KG1 (cell line): Measurements from ENCODE around the gene RHOF.

Source experiments
- DNase-seq: peaks from one replicate; lab custom pipeline; 2025; lab: John Stamatoyannopoulos, UW

The RHOF gene

GRCh38 chr12:121819212-121819949 lies 25.9 kb upstream of the RHOF start:
- DNase-seq: no peak

DNA sequence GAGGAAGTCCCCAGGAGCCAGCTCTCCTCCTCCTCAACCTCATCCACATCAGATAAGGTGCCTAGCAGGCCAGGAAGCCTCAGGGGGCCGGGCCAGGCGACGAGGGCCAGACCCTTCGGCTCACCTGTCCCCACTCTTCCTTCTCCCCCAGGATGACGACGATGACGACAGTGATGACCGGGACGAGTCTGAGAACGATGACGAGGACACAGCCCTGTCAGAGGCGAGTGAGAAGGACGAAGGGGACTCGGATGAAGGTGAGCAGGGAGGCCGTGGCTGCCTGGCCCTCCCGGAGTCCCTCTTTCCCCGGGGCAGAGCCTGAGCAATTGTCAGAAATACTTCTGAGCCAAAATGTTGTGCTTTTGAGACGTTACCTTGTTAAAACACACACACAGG lies 24.2 kb upstream of the RHOF start:
- no peak for DNase-seq

- DNase-seq: no peak
These were observed 23.6 kb upstream of the RHOF start for GRCh38 chr12:121816925-121817647.

DNA sequence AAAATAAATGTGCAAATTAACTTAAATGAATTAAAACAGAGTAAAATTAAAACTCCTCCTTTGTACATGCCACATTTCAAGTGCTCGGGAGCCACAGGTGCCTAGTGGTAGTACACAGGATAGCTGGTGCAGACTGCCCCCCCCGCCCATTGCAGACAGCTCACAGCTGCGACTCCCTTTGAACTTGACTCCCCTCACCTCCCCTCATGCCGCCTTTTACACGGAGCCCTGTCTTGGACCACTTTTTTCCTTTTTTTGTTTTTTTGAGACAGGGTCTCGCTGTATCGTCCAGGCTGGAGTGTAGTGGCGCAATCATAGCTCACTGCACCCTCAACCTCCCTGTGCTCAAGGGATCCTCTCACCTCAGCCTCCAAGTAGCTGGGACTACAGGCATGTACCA lies 21.8 kb upstream of the RHOF start:
- no peak for DNase-seq

DNA sequence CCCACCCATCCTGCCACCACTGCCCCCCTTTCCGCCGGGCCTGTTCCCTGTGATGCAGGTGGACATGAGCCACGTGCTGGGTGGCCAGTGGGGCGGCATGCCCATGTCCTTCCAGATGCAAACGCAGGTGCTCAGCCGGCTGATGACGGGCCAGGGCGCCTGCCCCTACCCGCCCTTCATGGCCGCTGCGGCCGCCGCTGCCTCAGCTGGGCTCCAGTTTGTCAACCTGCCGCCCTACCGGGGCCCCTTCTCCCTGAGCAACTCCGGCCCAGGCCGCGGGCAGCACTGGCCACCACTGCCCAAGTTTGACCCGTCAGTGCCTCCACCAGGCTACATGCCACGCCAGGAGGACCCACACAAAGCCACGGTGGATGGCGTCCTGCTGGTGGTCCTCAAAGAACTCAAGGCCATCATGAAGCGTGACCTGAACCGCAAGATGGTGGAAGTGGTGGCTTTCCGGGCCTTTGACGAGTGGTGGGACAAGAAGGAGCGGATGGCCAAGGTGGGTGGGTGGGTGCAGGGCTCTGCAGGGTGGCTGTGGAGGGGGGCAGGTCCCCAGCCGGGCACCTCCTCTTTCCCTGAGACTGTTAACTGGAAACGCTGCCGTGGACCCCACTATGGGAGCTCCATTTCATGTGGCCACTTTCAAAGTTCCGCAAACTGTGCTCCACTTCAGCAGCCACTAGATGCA lies 21.1 kb upstream of the RHOF start:
- DNase-seq: no peak

- DNase-seq: no peak
These were observed 20.5 kb upstream of the RHOF start for GRCh38 chr12:121813951-121814350.

- DNase-seq: no peak
These were observed 19.7 kb upstream of the RHOF start for GRCh38 chr12:121812921-121813896.

- no peak for DNase-seq
These were observed 18.9 kb upstream of the RHOF start for GRCh38 chr12:121812320-121812871.

- DNase-seq: peak; percentile 25
These were observed 18.2 kb upstream of the RHOF start for GRCh38 chr12:121811434-121812319.

DNA sequence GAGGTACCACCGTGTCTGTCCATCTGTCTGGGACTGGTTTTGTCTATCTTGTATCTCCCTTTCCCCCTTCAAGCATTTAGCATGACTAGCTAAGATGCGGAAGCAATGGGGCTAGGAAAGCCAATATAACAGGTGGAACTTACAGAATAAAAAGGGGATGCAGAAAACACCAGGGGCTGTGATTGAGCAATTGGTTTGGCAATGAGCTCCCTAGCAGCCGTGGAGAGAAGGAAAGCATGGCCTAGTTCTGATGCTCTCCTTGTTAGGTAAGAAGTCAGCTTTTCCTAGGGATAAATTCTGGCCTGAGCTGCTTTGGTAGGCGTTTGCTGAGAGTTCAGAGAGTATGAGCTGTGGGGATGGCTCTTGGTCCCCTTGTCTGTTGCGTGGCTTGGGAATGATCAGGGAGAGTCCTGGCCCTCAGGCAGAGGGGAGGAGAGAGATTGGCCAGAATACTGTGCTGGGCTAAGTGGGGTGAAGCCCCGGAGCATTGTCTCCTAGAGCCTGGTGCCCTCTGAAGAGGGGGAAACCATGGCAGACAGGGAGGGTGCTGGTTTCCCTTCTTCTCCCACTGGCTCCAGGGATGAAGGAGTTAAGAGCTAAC lies 17.4 kb upstream of the RHOF start:
- no peak for DNase-seq

DNA sequence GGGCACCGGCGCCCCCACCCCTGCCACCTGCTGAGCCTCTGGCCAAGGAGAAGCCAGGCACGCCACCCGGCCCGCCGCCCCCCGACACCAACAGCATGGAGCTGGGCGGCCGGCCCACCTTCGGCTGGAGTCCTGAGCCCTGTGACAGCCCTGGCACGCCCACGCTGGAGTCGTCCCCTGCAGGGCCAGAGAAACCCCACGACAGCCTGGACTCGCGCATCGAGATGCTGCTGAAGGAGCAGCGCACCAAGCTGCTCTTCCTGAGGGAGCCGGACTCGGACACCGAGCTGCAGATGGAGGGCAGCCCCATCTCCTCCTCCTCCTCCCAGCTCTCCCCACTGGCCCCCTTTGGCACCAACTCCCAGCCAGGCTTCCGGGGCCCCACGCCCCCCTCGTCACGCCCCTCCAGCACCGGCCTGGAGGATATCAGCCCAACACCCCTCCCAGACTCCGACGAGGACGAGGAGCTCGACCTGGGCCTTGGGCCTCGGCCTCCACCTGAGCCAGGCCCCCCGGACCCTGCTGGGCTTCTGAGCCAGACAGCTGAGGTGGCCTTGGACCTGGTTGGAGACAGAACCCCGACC lies 16.8 kb upstream of the RHOF start:
- DNase-seq: no peak

DNA sequence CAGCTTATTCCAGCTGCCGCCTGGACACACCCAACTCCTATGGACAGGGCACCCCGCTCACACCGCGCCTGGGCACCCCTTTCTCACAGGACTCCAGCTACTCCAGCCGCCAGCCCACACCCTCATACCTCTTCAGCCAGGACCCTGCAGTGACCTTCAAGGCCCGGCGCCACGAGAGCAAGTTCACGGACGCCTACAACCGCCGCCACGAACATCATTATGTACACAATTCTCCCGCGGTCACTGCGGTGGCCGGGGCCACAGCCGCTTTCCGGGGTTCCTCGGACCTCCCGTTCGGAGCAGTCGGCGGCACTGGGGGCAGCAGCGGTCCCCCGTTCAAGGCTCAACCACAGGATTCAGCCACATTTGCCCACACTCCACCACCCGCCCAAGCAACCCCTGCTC lies 16.2 kb upstream of the RHOF start:
- DNase-seq: no peak

GRCh38 chr12:121808623-121809022 lies 15.1 kb upstream of the RHOF start:
- no peak for DNase-seq

DNA sequence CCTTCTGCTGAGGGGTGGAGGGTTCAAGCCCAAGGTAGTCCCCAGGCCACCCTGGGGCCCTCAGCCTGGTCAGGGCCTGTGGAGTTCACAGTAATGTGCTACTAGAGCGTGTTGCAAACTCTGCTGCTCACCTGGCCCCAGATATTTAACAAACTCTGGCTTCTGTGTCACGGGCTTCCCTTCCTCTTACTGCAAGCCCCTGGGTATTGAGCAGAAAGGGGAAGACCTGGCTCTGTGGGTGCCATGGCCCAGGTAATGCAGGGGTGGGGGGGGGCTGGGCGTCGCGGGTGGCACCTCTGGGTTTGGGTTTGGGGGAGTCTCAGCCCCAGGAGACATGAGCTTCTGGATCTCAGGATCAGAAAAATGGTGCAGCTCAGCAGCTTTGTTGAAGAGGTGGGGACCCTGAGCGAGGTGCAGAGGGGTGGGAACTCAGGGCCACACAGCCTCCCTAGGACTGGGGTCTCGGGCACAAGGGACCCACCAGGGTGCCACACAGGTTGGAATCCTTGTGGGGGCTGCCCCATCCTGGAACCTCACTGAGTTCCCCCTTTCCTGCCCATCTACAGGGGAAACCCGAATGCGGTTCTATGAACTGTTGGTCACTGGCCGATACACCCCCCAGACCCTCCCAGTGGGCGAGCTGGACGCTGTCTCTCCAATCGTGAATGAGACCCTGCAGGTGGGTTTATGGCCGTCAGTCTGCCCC lies 14.3 kb upstream of the RHOF start:
- DNase-seq: no peak

GRCh38 chr12:121806546-121807423 lies 13.3 kb upstream of the RHOF start:
- no peak for DNase-seq

GRCh38 chr12:121806009-121806545 lies 12.6 kb upstream of the RHOF start:
- no peak for DNase-seq

DNA sequence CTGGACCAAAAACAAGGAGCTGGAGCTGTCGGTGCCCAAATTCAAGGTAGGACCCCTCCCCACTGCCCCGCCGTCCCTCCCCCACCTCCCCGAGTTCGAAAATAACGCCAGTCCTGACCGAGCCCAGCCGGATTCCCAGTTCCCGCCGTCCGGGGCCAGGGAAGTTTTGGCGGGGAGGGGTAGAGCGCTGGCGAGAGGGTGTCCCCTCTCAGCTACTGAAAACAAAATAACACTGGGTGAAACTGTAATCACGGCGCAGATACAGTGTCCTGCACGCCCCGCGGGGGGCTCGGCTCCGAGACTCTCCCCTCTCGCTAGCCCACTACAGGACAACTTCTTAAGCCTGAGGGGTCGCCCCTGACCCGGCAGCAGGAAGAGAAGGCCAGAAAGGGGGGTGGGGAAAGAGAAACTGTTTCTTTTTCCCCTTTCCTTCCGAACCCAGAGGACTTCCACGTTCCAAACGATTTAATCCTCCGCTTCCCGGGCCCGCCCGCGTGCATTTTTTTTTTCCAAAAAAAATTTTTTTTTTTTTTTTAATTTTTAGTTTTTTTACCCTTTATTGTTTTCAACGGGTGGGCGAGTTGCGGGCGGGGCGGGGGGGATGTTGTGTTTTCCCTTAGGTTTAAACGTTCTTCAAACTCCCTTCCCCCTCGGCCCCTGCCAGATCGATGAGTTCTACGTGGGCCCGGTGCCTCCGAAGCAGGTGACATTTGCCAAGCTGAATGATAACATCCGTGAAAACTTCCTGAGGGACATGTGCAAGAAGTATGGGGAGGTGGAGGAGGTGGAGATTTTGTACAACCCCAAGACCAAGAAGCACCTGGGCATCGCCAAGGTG lies 11.9 kb upstream of the RHOF start:
- no peak for DNase-seq
